ENCODE measurements around the gene ZMYM2.
A peak's percentile ranks its signal among the peaks of the same experiment; 100 is the strongest.

Gene ZMYM2

GRCh38 chr13:20134732-20135131 lies 176.2 kb downstream of the ZMYM2 start:
- DNase-seq (ENCODE audit: low spot score) = no peak

GRCh38 chr13:20136781-20137703 lies 178.5 kb downstream of the ZMYM2 start:
- DNase-seq (ENCODE audit: low spot score) = peak; percentile 70

- no peak for DNase-seq (ENCODE audit: low spot score)
Measured at GRCh38 chr13:20137875-20138274, 179.3 kb downstream of the ZMYM2 start.

- DNase-seq (ENCODE audit: low spot score) = no peak
Measured at GRCh38 chr13:20140487-20140886, 182.0 kb downstream of the ZMYM2 start.

Measured in ecto neural progenitor cell (in vitro differentiated cells).